Measurements from ENCODE around the gene PRICKLE2. TPM values are rescaled to one million over a fixed set of nuclear protein-coding genes. Genes with fewer than 3 reads are reported as not detected.

PRICKLE2 gene
- total and polyA plus RNA-seq, 2 experiments from 2014 or later: 8.5 to 30.3 TPM

DNA sequence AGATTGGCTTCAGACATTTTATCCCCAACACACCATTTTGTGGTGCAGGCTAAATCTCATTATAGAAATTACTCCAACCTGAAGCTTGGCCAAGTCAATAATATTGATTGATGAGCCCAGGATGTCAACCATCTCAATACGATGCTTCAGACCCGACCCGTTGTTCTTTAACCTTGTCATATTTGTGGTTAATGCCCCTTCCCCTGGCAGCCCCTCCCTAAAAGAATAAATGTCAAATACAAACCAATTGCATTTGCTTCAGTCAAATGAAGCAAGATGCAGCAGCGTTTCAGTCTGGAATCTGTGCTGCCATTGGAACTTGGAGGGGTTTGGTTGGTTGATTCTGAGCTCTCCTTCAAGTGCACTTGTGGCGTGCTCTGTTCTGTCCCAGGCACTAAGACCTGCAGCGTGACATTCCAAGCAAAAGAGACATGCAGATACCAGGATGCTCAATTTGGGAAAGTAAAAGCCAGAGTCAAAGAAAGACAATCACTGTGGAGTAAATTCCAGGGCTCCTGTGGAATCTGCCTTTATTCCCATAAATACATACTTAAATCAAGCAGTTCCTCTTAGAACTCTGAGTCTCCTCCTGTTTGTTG is 178.2 kb downstream of the PRICKLE2 start:
- Histone ChIP-seq H3K4me2 (peak overlapping the region; percentile 6), H3K79me2 (no peaks in the 10 kb centered on the region), H3K27ac (peak overlapping the region; percentile 15), H3K36me3 (replicated peaks; ENCODE audit: insufficient read depth, low read depth) (no peaks in the 10 kb centered on the region), H3K9me3 (ENCODE audit: low read depth) (no peaks in the 10 kb centered on the region), H4K20me1 (ENCODE audit: insufficient read depth, poor library complexity, severe bottlenecking) (no peaks in the 10 kb centered on the region), H3K4me1 (ENCODE audit: insufficient read depth) (no peaks in the 10 kb centered on the region), H3K9me2 (replicated peaks; ENCODE audit: insufficient read depth) (no peaks in the 10 kb centered on the region), H3K4me3 (no peak overlapping the region), H2AFZ (no peak overlapping the region), H3K27me3 (no peaks in the 10 kb centered on the region)
- WGBS (ENCODE audit: low lambda C conversion rate, missing lambda C conversion rate): 51% methylated on average over 6 of the region's 6 CpGs
- TF ChIP-seq EZH2phosphoT487 (IDR thresholded peaks at IDR 0.05; ENCODE audit: low read depth, severe bottlenecking, unreplicated experiment): no peak
- TF ChIP-seq EZH2 (IDR thresholded peaks at IDR 0.05; ENCODE audit: borderline replicate concordance): no peak
- TF ChIP-seq, protein P1, sequence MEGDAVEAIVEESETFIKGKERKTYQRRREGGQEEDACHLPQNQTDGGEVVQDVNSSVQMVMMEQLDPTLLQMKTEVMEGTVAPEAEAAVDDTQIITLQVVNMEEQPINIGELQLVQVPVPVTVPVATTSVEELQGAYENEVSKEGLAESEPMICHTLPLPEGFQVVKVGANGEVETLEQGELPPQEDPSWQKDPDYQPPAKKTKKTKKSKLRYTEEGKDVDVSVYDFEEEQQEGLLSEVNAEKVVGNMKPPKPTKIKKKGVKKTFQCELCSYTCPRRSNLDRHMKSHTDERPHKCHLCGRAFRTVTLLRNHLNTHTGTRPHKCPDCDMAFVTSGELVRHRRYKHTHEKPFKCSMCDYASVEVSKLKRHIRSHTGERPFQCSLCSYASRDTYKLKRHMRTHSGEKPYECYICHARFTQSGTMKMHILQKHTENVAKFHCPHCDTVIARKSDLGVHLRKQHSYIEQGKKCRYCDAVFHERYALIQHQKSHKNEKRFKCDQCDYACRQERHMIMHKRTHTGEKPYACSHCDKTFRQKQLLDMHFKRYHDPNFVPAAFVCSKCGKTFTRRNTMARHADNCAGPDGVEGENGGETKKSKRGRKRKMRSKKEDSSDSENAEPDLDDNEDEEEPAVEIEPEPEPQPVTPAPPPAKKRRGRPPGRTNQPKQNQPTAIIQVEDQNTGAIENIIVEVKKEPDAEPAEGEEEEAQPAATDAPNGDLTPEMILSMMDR (IDR thresholded peaks at IDR 0.05; ENCODE audit: poor library complexity): no peak
- no peak for DNase-seq (ENCODE audit: low spot score)

DNA sequence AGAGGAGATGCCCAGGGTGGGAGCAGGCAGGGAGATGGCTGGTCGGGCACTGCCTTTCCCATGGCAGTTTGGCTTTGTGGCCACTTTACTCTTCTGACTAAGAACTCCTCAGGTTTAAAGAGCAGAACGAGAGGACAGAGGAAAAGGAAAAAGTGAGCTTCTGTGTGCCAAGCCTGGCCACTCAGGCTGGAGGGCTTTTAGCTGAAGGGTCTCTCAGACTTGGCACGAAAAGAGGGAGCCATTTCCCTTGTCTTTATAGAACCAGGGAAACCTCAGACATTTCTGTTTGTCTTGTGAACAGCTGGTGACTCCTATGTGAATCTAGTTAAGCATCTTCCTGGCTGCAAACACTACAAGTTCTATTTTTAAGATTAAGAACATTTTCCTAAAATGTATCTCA is 178.7 kb downstream of the PRICKLE2 start:
- Histone ChIP-seq H3K27ac (peak overlapping the region; percentile 32), H3K4me3 (no peak overlapping the region), H2AFZ (no peak overlapping the region), H4K20me1 (ENCODE audit: insufficient read depth, poor library complexity, severe bottlenecking) (no peaks in the 10 kb centered on the region), H3K36me3 (replicated peaks; ENCODE audit: insufficient read depth, low read depth) (no peaks in the 10 kb centered on the region), H3K4me1 (ENCODE audit: insufficient read depth) (no peaks in the 10 kb centered on the region), H3K27me3 (no peaks in the 10 kb centered on the region), H3K4me2 (no peak overlapping the region), H3K9me2 (replicated peaks; ENCODE audit: insufficient read depth) (no peaks in the 10 kb centered on the region), H3K9me3 (ENCODE audit: low read depth) (no peaks in the 10 kb centered on the region), H3K79me2 (no peaks in the 10 kb centered on the region)
- no peak for DNase-seq (ENCODE audit: low spot score)
- TF ChIP-seq, protein P1 (IDR thresholded peaks at IDR 0.05; ENCODE audit: poor library complexity): no peak
- TF ChIP-seq EZH2phosphoT487 (IDR thresholded peaks at IDR 0.05; ENCODE audit: low read depth, severe bottlenecking, unreplicated experiment) (no peak), EZH2 (IDR thresholded peaks at IDR 0.05; ENCODE audit: borderline replicate concordance) (no peak)
- 75% methylated on average over 3 of the region's 3 CpGs for WGBS (ENCODE audit: low lambda C conversion rate, missing lambda C conversion rate)

GRCh38 chr3:64042952-64043351 is 182.3 kb downstream of the PRICKLE2 start:
- H3K9me3 ChIP-seq (ENCODE audit: low read depth): no peaks in the 10 kb centered on the region
- H3K79me2 ChIP-seq: no peaks in the 10 kb centered on the region
- H3K4me1 ChIP-seq (ENCODE audit: insufficient read depth): no peaks in the 10 kb centered on the region
- 68% methylated on average over 1 of the region's 1 CpG for WGBS (ENCODE audit: low lambda C conversion rate, missing lambda C conversion rate)
- H3K27ac ChIP-seq: no peak overlapping the region
- H3K4me3 ChIP-seq: no peak overlapping the region
- H3K4me2 ChIP-seq: no peak overlapping the region
- H2AFZ ChIP-seq: no peak overlapping the region
- no peak for DNase-seq (ENCODE audit: low spot score)
- H3K36me3 ChIP-seq (replicated peaks; ENCODE audit: insufficient read depth, low read depth): no peaks in the 10 kb centered on the region
- H4K20me1 ChIP-seq (ENCODE audit: insufficient read depth, poor library complexity, severe bottlenecking): no peaks in the 10 kb centered on the region
- TF ChIP-seq EZH2phosphoT487 (IDR thresholded peaks at IDR 0.05; ENCODE audit: low read depth, severe bottlenecking, unreplicated experiment) (no peak), EZH2 (IDR thresholded peaks at IDR 0.05; ENCODE audit: borderline replicate concordance) (no peak)
- TF ChIP-seq, protein P1 (IDR thresholded peaks at IDR 0.05; ENCODE audit: poor library complexity): no peak
- H3K9me2 ChIP-seq (replicated peaks; ENCODE audit: insufficient read depth): no peaks in the 10 kb centered on the region
- peaks cover 4% of the 10 kb centered on the region for H3K27me3 ChIP-seq

Small RNA genes lying within 50 kb of the gene (small RNA-seq; reads per million reads assigned to genes)
- gene RF00012: not detected

Other genes with a start within 250 kb of the PRICKLE2 start
- gene PSMD6, start 202.0 kb downstream of the PRICKLE2 start, total RNA-seq: 99.6 and 101 TPM in 2 replicates
- gene PSMD6, start 202.0 kb downstream of the PRICKLE2 start, polyA plus RNA-seq: 104 and 111 TPM in 2 replicates

Measured in hepatocyte (in vitro differentiated cells).